CD4-positive, alpha-beta T cell treated with Interferon gamma for 1 hour (primary cell): ENCODE measurements around the gene RSAD1.

Experiments used
- DNase-seq: peaks from one replicate; pipeline ENCODE4 v3.0.0-alpha.2; 2020

RSAD1 gene

DNA sequence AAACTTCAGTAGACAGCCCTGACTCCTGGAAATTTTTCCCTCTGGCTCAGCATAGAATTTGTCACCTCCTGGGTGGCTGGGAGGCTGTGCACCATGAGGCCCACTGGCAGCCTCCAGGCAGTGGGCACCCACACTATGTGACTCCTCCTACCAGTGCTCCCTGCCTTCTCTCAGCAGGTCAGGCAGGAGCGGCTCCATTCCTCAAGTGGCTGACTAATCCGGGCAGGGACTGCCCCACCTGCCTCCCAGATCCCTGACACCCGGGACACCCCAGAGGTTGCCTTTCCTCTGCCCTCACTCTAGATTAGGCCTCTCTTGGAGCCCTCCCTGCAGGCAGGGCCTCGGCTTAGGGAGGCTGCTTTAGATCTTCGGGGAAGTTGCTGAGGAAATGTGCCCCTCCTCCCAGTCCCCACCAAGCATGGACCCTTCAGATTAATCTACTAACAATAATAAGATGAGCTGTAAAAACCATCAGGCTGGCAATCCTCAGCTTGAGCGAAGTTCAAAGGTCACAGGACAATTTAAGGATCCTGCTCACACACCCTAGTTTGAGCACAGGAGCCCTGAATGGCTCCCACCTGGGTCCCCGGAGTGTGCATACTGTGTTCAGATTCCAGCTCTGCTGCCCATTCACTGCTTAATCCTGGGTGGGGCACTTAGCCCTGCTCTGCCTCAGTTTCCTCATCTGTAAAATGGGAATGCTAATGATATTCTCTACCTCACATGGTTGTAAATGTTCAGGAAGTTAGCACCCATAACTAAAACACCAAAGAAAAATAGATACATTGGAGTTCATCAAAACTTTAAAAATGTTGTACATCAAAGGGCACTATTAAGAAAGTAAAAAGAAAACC lies 19.6 kb downstream of the RSAD1 start:
- no peak for DNase-seq

DNA sequence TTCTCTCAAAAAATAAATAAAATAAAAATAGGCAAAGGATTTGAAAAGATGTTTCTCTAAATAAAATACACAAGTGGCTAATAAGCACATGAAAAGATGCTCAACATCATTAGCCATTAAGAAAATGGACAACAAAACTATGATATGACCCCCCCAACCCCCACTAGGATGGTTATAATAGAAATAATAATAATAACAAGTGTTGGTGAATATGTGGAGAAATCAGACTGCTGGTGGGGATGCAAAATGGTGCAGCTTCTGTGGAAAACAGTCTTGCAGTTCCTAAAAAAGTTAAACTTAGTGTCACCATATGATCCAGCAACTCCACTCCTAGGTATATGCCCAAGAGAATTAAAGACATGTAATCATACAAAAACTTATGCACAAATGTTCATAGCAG lies 20.6 kb downstream of the RSAD1 start:
- no peak for DNase-seq

DNA sequence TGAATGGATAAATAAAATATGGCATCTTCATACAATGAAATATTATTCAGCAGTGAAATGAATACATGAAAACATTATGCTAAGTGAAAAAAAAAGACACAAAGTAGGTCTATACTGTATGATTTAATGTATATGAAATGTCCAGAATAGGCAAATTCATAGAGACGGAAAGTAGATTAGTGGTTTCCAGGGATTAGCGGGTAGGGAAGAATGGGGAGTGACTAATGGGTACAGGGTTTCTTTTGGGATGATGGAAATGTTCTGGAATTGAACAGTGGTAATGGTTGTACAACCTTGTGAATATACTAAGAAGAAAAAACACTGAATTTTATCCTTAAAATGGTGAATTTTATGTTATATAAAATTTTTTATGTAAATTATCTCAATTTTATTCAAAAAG lies 21.1 kb downstream of the RSAD1 start:
- DNase-seq, result no peak

DNA sequence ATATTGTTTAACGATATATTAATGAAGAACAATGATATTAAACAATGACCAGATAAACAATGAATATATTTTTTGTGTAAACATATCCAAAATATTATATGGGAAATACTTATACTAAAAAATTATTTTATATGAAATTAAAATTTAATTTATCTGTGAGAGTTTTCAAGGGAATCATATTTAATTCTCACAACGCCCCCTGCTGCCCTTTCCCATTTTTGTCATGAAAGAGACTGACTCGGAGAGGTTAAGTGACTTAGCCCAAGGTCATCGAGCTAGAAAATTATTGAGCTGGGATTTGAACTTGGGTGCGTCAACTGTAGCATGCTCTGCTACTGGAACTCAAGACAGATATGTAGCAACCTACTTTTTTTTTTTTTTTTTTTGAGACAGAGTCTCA lies 22.4 kb downstream of the RSAD1 start:
- no peak for DNase-seq

DNA sequence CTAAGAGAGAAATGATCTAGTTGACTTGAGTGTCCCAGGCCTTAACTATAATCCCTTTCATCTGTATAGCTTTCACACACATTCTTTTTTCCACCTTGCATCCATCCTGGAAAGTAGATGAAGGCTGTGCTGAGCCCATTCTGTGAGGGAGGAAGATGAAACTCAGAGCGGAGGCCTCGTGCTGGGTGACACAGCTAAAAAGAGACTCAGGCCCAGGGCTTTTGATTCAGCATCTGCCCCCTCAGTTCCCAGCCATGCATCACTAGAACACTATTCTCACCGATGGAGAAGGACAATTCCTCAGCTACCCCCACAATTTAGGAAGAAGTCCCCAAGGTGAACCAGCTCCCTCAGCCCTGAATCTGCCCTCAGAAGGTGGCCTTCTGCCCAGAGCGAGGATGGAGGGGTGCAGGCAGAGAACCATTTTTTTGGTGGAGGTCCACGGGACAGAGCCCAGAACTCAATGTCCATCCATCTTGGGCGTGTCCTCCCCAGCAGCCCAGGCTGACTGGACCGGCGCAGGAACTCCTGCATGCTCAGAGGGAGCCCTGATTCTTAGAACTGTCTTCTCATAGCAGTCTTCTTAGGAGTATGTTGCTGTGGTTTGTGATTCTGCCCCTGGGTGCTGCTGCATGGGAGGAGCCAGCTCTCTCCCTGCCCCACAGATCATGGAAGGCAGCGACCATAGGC lies 23.8 kb downstream of the RSAD1 start:
- no peak for DNase-seq

DNA sequence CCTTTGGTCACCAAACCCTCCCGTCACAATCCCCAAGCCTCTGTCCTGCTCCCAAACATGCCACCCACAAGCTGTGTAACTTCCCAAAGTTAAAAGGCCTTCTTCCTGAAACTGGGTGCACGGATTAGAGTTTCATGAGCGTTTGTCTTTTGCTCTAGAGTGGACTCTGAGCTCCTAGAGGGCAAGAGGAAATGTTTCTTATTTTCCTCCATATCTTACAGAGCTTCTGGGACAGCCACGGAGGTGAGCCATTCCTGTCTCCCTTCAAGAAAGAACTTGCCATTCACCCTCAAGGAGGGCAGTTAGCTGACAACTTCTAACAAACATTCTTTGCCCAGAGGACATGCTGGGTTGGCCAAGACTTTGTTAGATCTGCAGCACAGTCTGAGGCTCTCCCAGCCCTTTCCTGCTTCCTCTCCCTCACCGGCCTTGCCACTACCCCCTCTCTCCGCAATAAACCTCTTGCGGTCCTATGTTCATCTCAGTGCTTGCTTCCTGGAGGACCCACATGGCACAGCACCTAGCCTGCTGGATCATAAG lies 27.0 kb downstream of the RSAD1 start:
- no peak for DNase-seq

DNA sequence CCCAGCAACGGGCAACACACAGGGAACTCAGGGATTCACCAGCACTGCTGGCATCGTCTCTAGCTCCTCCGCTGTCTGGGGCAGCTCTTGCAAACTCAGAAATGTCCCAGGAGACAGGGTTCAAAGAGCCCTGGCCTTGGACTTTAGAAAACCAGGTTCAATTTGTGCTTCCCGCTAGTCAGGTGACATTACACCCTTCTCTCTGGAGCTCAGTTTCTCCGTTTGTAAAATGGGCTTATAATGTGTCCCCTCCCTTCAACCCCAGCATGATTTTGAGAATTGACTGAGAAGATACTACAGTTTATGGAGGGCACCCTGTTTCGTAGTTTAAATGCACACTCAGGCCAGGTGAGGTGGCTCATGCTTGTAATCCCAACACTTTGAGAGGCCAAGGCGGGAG lies 27.6 kb downstream of the RSAD1 start:
- DNase-seq, result no peak

DNA sequence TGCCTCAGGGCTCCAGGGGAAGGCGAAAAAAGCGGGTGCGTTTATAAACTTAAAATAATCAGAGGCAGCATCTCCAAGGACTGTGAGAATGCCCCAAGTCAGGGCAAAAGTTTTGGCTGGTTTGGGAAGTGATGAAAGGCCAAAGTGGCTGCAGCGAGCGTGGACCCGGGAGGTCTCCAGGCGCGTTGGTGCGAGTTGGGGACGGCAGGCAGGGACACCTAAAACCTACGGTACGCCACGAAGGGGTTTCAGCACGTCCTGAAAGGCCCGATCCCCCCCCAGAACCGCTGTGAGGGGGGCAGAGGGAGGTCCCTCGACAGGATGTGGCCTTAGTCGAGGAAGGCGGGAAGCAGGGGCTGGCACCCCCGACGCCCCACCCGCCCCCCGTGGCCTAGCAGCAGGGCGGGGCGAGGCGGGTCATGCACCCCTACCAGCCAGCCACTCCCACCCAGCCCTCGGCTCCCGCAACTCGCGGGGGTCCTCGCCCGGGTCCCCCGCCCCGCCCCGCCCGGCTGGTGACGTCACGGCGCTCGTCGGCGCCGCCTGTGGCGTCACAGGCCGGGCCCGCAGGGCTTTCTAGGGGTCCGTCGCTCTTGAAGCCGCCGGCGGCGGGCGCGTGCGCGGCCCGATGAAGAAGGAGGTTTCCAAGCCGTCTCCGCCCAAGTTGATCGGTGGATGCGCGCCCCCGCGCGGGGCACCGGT lies 29.4 kb downstream of the RSAD1 start, which contains the start of gene MYCBPAP:
MYCBPAP (plus strand) TSS at position 569 of the 702 bp plus-strand sequence. CDS start 236 bp downstream, outside the sequence.
- DNase-seq, result peak; percentile 89

DNA sequence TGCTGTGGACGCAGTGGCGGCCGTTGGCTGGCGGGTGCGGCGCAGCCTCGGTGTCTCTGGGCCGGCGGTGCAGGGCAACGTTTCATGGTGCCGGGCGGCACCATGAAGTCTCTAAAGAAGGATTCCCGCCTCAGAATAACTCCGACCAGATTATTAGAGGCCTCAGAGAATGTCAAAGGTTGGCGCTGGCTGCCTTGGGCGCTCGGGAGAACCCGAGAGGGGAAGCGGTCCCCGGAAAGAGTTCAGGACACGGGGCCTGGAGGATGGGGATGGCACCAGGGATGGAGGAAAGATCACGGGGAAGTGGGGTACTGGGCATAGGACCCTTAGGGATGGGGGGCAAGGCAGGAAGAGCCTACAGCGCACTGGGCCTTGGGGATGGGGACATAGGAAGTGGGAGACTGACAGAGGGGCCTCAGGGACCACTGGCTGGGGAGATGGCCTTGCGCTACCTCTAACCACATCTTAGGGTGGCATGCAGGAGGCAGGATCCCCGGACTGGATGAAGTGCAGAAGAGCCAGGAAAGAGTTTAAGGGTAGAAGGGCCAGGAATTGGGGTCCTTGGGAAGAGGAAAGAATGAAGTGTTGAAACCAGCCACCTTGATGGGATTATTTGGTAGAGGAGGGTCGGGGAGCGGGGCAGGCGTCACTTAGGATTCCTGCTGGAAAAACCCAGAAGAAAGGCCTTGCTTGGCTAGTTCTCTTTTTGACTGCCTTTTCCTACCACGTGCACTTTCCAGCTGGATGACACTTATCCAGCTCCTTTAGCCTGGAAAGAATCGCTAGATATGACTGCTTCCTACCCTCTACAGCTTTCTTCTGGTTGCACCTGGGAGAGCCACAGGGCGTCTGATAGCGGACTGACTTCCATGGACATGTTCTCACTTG lies 30.2 kb downstream of the RSAD1 start:
- no peak for DNase-seq

DNA sequence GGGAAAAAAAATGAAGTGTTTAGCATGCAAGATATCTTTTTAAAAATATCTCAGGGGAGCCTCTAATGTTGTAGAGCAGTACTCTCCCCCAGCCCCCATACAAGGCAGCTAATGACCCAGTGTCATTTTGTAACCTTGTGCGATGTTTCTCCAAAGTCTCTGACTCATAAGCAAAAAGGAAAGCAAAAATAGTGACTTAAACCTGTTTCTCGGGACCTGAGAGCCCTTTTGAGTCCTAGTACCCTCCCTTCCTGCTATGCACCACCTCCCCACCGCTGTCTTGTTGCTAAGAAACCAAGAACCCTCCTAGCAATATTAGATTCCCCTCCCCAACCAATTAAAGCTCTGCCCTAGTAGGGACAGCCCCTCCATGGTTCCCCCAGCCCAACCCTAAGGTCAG lies 32.4 kb downstream of the RSAD1 start:
- DNase-seq, result peak; percentile 32

DNA sequence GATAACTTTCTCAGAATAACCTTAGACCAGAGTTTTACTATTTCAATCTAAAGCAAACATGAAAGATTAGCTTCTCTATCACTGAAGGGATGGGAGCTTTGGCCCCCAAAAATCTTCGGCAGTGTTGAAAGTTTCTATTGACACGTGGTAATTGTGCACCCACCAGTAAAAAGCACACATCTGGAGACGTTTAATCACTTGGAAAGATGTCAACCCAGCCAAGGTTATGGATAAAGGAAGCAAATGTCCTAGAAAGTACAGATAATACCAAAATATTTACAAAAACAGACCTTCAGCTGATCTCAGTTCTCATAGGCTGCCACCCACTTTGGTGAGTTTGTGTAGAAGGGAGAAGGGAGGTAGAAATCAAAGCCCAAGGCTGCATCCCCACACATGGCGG lies 34.8 kb downstream of the RSAD1 start:
- no peak for DNase-seq

DNA sequence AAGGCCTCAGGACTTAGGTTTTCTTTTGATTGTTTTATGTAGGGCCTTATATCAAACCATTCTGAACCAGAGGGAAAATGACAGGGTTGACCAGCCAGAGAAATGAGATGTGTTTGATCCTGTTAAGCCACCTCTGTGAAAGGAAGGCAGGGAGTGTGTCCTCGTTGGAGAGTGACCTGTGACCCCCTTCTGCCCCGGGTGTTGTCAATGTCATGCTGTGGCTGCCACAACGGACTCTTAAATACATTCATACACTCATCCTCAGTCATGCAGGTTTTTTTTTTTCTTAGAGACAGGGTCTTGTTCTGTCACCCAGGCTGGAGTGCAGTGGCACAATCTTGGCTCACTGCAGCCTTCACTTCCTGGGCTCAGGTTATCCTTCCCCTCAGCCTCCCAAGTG lies 35.7 kb downstream of the RSAD1 start:
- no peak for DNase-seq

DNA sequence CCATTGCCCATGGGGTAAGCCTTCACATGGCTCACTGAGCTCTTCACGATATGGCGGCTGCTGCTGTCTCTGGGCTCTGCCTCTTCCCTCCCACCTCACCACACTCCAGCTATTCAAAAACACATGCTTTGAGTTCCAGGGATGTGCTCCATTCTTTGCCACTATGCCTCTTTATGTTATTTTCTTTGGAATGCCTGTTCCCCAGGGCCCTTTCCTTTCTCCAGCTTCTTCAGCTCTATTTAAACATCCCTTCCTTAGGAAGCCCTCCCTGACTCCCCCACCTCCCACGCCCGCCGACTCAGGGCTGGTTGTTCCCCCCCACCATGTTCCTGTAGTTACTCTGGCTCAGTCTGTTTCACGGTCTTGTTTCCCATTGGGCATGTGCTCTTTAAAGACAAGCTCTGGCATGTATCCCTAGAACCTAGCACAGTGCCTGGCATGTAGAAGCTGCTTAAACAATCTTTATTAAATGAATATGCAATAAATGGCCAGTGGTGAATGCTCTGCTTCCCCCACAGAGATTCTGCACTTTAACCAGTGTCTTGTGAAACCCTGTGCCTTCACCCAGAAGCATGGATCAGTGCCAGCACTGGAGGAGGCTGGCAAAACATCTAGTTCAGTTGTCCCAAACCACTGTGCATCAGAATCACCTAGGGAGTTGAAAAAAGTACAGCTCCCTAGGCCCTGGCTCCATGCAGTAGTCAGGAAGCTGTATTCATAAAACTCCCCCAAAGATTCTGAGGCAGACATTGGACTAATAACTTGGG lies 36.5 kb downstream of the RSAD1 start:
- no peak for DNase-seq

DNA sequence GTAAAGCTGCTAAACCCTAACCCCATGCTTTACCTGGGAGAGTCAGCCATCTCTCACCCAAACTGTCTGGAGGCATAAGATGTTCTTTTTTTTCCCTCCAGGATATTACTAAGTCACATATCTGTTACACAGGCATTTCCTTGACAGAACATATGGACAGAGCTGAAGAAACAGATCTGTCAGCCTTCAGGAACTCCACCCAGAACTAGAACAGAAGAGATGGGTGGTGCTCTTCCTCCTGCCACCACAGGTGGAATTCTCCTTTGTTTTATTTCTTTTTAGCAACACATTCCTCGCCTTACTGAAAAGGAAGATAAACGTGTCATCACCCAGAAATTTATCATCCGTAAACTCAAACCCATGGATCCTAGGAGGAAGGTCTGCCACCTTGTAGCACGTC lies 38.4 kb downstream of the RSAD1 start:
- no peak for DNase-seq

DNA sequence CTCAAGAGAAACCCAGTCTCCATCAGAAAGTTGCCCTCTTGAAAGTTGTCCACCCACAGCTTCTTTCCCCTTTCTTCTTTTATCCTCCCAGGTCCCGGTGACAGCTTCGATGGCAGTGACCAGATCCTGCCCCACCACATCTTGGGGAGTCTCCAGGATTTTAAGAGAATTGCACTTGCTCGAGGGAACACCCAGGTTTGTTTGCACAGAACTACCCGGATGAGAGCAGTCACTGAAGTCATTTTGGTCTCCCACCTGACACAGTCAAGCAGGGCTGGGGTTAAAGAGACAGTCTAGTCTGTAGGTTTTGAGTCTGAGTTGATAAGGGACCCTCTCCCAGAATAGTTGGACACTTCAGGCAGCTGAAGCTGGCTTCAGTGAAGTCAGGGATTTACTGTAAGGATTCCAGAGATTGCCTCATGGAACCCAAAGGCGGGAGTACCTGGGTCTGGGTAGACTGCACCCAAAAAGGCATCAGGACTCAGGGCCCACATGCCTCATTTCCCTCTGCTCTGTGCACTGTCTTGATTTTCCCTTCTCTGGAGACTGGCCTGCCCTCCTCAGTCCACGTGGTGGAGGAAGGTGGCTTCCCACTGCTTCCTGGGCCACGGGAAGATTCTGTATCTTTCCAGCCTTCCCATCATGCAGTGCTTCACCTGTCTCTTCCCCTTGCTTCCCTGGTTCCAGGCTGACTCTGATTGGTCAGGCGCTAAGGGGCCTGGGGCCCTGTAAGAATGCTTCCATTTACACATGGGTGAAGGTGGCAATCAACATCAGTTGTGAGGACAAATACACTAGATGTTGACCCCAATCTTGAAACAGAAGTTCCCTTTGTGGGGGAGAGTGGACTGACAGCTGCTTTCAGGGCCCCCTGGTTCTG lies 39.1 kb downstream of the RSAD1 start:
- DNase-seq, result no peak

DNA sequence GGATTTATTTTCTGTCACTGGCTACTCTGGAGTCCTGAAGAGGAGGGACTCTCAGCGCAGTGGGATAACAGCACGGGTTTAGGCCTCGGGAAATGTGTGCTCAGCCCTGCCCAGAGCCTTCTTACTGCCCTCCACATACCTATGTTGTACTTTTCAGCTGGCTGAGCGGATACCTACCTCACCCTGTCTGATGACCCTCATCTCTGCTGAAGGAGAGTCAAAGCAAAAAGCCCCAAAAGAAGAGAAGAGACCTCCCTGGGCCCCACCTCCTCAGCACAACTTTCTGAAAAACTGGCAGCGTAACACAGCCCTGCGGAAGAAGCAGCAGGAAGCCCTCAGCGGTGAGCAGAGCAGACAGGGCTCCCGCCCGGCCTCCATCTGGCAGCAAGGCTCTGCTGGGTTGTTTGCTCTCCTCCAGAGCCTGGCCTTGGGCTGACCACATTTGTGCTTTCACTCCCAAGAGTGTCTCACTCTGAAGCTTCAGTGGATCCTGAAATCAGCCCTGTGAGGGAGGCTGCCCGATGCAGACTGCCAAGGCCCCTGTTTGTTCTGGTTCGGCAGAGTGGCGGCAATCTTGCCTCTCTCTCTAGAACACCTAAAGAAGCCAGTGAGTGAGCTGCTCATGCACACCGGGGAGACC lies 39.8 kb downstream of the RSAD1 start:
- DNase-seq, result no peak

DNA sequence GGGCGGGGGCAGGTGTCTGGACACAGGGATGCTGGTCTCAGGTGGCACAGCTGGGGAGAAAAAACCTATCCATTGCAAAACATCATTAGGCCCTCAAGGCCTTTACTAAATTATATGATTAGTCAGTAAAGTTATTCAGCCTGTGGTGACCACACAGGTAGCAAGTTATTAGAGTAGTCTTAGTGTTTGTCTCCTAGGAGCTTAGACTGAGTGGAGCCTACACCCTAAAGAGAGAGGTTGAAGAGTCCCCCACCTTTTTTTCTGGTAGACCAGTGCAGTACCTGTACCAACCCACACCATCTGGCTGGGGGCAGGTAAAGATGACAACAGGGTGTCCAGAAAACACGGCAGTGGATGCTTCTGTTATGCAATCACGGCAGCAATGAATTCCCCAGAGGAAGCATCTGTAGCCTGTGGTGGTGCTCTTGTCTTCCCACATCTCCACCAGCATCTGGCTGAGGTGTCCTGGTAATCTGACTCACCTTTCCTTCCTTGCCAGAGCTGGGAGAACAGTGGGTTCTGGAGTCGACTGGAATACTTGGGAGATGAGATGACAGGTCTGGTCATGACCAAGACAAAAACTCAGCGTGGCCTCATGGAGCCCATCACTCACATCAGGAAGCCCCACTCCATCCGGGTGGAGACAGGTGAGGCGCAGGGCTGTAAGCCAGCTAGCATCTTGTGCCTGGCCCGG lies 40.6 kb downstream of the RSAD1 start:
- no peak for DNase-seq

DNA sequence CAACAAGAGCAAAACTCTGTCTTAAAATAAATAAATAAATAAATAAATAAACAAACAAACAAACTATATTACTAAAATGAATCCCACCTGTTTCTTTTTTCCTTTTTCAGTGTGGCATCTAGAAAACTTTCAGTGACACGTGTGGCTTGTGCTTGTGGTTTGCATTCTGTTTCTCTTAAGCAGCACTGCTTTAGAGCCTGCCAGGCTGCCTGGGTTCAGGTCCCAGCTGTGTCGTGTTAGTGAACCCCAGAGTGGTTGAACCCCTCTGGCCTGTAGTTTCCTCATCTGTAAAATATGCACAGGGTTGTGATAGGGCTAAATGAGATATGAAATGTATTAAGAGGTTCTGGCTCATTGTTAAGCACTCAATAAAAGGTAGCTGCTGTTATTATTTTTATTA lies 41.8 kb downstream of the RSAD1 start:
- no peak for DNase-seq

DNA sequence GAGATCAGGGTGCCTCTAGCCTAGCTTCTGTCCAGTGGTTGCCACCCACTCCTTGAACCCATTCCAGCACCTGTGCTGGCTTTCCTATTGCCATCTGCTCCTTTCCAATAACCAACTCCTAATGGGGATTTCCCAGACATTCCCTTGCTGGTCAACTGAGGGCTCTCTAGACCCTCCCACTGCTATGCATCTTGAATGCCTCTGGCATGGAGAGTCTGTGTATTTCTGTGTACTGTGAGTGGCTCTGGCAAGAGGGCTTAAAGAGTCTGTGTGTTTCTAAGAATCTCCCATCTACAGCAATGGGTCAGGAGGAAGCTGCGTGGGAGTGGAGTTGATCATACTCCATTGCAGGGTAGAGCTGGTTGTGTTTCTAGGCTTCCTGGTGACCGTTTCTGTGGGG lies 42.9 kb downstream of the RSAD1 start:
- no peak for DNase-seq
